Esophagus muscularis mucosa (tissue), 4 donors: ENCODE measurements around the gene SLC45A1.

Experiments
- EP300 ChIP-seq: sonication (generic); formaldehyde crosslinking; IDR thresholded peaks from one replicate; pipeline ENCODE4 v1.6.1; 2017; ENCODE audit warnings: antibody characterized with exemption
- POLR2A ChIP-seq: fragments of 450-650 bp; IDR thresholded peaks from one replicate; pipeline ENCODE4 v1.6.1; 2017; ENCODE audit warnings: antibody characterized with exemption, moderate library complexity, mild to moderate bottlenecking, low read depth
- POLR2AphosphoS5 ChIP-seq, 2 donors: sonication (generic); formaldehyde crosslinking; IDR thresholded peaks; one replicate each; pipeline ENCODE4 v1.6.1; 2017; ENCODE audit warnings: antibody characterized with exemption in 2 of 2
- TF ChIP-seq, protein P1 (sequence below), 3 experiments: fragments of 200-600 bp in 2 of 3; fragments of 450-650 bp in 1 of 3; sonication (generic) in 2 of 3; IDR thresholded peaks; one replicate each; pipeline ENCODE4 v1.5.1; 2017 to 2019; ENCODE audit warnings: antibody characterized with exemption in 3 of 3, mild to moderate bottlenecking in 2 of 3, moderate library complexity in 1 of 3

- TF ChIP-seq, protein P1, sequence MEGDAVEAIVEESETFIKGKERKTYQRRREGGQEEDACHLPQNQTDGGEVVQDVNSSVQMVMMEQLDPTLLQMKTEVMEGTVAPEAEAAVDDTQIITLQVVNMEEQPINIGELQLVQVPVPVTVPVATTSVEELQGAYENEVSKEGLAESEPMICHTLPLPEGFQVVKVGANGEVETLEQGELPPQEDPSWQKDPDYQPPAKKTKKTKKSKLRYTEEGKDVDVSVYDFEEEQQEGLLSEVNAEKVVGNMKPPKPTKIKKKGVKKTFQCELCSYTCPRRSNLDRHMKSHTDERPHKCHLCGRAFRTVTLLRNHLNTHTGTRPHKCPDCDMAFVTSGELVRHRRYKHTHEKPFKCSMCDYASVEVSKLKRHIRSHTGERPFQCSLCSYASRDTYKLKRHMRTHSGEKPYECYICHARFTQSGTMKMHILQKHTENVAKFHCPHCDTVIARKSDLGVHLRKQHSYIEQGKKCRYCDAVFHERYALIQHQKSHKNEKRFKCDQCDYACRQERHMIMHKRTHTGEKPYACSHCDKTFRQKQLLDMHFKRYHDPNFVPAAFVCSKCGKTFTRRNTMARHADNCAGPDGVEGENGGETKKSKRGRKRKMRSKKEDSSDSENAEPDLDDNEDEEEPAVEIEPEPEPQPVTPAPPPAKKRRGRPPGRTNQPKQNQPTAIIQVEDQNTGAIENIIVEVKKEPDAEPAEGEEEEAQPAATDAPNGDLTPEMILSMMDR (IDR thresholded peaks at IDR 0.05): no peak
- no peak for TF ChIP-seq EP300
- TF ChIP-seq POLR2A: no peak
- TF ChIP-seq POLR2AphosphoS5 (IDR thresholded peaks at IDR 0.05): no peak
Measured at GRCh38 chr1:8332806-8333205, 14.9 kb downstream of the SLC45A1 start.
